GM12891 (cell line): ENCODE results near the gene KATNIP.

ENCODE experiments used
- SPI1 ChIP-seq: IDR thresholded peaks from 2 replicates; pipeline ENCODE4 v1.6.1; 2011; ENCODE audit warnings: low read depth, low read length, control low read depth
- TAF1 ChIP-seq: IDR thresholded peaks from 2 replicates; pipeline ENCODE4 v1.6.1; 2011; ENCODE audit warnings: low read depth, low read length, control low read depth

DNA sequence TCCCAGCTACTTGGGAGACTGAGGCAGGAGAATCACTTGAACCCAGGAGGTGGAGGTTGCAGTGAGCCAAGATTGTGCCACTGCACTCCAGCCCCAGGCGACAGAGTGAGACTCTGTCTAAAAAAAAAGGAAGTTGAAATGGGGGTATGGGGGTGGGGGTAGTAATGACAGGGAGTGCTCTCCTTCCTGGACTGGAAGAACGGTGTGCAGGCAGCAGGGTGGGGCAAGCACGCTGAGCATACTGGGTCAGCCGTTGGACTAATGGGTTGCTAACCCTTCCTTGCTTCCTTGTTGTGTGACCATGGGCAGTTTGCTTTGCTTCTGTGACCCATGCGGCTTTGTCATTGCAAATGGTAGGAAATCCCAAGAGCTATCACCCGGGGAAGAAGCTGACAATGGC is 16.5 kb downstream of the KATNIP start:
- TF ChIP-seq SPI1 (no peak), TAF1 (no peak)
